Activated naive CD4-positive, alpha-beta T cell treated with anti-CD3 and anti-CD28 coated beads, Interleukin-2, amount 10 ng/mL, durations not matched to agents 7 days and 5 days (primary cell): Measurements from ENCODE around the gene ZNF423.

ENCODE experiments used
- CTCF ChIA-PET: fragments of 350-600 bp; sonication (Branson Sonifier 250); formaldehyde crosslinking; loops from one replicate; lab custom pipeline; 2021; ENCODE audit warnings: antibody characterized with exemption; lab: Charles Lee
- DNase-seq: peaks from one replicate; pipeline ENCODE4 v3.0.0-alpha.2; 2020
- H3K27ac Mint-ChIP-seq: one replicate; pipeline ENCODE4 v1.8.0; 2021; ENCODE audit warnings: mild to moderate bottlenecking, moderate library complexity, mixed read lengths
- H3K27me3 Mint-ChIP-seq: one replicate; pipeline ENCODE4 v1.8.0; 2021; ENCODE audit warnings: mild to moderate bottlenecking, mixed read lengths
- H3K36me3 Mint-ChIP-seq: one replicate; pipeline ENCODE4 v1.8.0; 2021; ENCODE audit warnings: mixed read lengths
- H3K4me1 Mint-ChIP-seq: one replicate; pipeline ENCODE4 v1.8.0; 2021; ENCODE audit warnings: mixed read lengths
- H3K4me3 Mint-ChIP-seq: one replicate; pipeline ENCODE4 v1.8.0; 2021; ENCODE audit warnings: mild to moderate bottlenecking, moderate library complexity, mixed read lengths
- H3K9me3 Mint-ChIP-seq: one replicate; pipeline ENCODE4 v1.8.0; 2021; ENCODE audit warnings: mixed read lengths

The ZNF423 gene

GRCh38 chr16:49594685-49595498, 261.0 kb downstream of the ZNF423 start:
- DNase-seq, result no peak

GRCh38 chr16:49594153-49594552, 261.8 kb downstream of the ZNF423 start:
- Mint-ChIP-seq H3K36me3 (no peaks in the 10 kb centered on the region), H3K4me1 (peaks cover 15% of the 10 kb centered on the region), H3K9me3 (no peaks in the 10 kb centered on the region), H3K4me3 (no peak overlapping the region), H3K27ac (no peak overlapping the region), H3K27me3 (peaks cover 26% of the 10 kb centered on the region)
- DNase-seq, result no peak
- CTCF ChIA-PET, result interaction anchor here (1.3 to 2.5 kb wide), 5 partner anchors 152 to 188 kb away, joined by 3 to 16 read pairs (median 4); no protein-coding TSS in a partner anchor

More at GRCh38 chr16:49594685-49595498, 261.0 kb downstream of the ZNF423 start:
- CTCF ChIA-PET, result interaction anchor here (1.2 kb wide), 1 partner anchor 187 kb away, joined by 3 read pairs; no protein-coding TSS in a partner anchor
- no peak overlapping the region for H3K27ac Mint-ChIP-seq
- no peaks in the 10 kb centered on the region for H3K9me3 Mint-ChIP-seq
- no peak overlapping the region for H3K4me3 Mint-ChIP-seq
- peaks cover 15% of the 10 kb centered on the region for H3K4me1 Mint-ChIP-seq
- H3K36me3 Mint-ChIP-seq, result no peaks in the 10 kb centered on the region
- H3K27me3 Mint-ChIP-seq, result peaks cover 26% of the 10 kb centered on the region

GRCh38 chr16:49593424-49594040, 262.4 kb downstream of the ZNF423 start:
- Mint-ChIP-seq H3K9me3 (no peaks in the 10 kb centered on the region), H3K36me3 (no peaks in the 10 kb centered on the region), H3K4me1 (peaks cover 15% of the 10 kb centered on the region), H3K4me3 (no peak overlapping the region), H3K27ac (no peak overlapping the region), H3K27me3 (peaks cover 31% of the 10 kb centered on the region)
- DNase-seq, result no peak
- CTCF ChIA-PET, result interaction anchor here (0.8 to 2.5 kb wide), 13 partner anchors 10 to 188 kb away, joined by 3 to 16 read pairs (median 4); no protein-coding TSS in a partner anchor

DNA sequence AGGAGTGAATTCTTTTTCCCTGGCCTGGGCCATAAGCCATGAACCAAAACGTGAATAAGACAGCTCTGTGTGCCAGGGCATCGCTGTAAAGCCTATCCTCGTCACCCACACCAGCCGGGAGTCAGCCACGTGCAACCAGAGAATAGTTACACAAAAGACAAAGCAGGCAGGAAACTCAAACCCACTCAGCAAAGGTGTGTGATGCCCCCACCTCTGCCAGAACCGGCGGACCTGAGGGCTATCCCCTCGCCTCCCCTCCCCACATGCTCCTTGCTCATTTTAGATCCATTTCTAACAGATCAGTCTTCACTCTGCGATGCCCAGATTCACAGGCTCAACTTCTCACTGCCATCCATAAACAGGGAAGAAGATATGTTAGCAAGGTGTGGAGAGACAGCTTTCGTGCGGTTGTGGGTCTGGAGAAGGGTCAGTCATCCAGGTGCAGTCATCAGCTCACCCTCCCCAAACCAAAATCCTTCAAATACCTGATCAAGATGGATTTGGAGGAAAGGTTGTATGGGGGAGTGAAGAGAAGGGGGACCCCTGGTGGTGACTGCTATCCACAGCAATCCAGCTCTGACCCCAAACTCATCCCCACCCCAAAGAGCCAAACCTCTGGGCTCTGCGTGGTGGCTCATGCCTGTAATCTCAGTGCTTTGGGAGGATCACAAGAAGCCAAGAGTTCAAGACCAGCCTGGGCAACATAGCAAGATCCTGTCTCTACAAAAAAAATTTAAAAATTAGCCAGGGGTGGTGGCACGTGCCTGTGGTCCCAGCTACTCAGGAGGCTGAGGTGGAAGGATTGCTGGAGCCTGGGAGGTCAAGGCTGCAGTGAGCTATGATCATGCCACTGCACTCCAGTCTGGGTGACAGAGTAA, 263.1 kb downstream of the ZNF423 start:
- Mint-ChIP-seq H3K9me3 (no peaks in the 10 kb centered on the region), H3K36me3 (no peaks in the 10 kb centered on the region), H3K4me1 (peaks cover 15% of the 10 kb centered on the region), H3K27ac (no peak overlapping the region), H3K4me3 (no peak overlapping the region), H3K27me3 (peaks cover 31% of the 10 kb centered on the region)
- DNase-seq, result peak; percentile 58
- CTCF ChIA-PET, result interaction anchor here (0.8 to 2.5 kb wide), 16 partner anchors 9 to 187 kb away, joined by 3 to 16 read pairs (median 4); no protein-coding TSS in a partner anchor

- Mint-ChIP-seq H3K27me3 (peaks cover 31% of the 10 kb centered on the region), H3K27ac (no peak overlapping the region), H3K4me1 (peaks cover 6% of the 10 kb centered on the region), H3K36me3 (no peaks in the 10 kb centered on the region), H3K9me3 (no peaks in the 10 kb centered on the region), H3K4me3 (no peak overlapping the region)
- CTCF ChIA-PET, result interaction anchor here (1.5 kb wide), 1 partner anchor 183 kb away, joined by 4 read pairs; no protein-coding TSS in a partner anchor
- no peak for DNase-seq
Observed at GRCh38 chr16:49590166-49590871, 265.6 kb downstream of the ZNF423 start.

DNA sequence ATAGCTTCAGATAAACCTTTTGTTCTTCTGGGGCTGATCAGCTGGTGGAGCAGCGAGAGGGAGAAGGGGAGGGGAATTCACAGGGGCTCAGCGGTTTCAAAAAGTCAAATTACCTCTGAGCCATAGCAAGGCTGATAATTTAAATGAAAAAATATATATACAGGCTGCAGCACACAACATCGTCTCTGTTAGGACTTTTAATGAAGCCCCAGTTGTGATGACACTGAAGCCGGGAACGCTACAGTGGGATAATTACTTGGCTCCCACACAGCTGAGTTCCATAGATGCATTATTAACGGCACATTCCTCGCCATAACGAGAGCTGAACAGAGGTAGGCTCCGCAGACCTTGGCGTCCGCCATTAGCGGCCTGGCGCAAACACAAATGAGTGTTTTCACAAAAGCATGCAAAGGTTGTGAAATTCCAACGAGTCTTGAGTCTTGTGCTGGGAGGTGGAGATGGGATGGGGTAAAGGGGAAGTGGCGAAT, 266.3 kb downstream of the ZNF423 start:
- Mint-ChIP-seq H3K27me3 (peaks cover 26% of the 10 kb centered on the region), H3K27ac (no peak overlapping the region), H3K4me3 (no peak overlapping the region), H3K4me1 (peaks cover 4% of the 10 kb centered on the region), H3K36me3 (no peaks in the 10 kb centered on the region), H3K9me3 (no peaks in the 10 kb centered on the region)
- no peak for DNase-seq
- CTCF ChIA-PET, result interaction anchor here (1.5 kb wide), 1 partner anchor 182 kb away, joined by 4 read pairs; no protein-coding TSS in a partner anchor

DNA sequence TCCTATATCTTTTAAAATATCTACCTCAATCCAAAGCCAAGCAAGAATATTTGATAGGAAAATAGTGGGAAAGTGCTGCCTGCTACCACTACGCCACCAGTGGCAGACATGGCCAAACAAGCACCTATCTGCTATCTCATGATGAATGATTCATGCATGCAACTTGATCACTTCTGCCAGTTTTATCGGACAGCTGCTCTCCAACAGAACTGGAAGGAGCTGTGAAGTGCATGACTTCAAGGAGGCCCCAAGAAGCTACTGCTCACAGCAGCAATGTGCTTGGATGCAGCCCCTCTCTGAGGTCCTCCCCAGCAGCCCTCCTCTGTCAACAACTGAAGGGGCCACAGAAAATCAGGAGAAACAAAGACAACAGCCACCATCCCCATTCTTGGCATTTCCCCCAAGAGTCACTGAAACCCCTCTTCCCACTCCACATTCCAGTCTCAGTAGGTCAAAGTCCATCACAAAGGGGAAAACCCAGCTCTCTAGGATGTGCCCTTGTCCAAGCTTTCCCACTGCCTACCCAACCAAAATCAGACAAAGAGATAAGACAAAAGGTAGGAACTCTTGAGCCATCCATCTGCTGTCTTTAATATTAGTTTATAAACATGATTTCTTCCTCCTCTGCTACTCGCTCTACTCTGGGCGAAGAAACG, 267.1 kb downstream of the ZNF423 start:
- H3K9me3 Mint-ChIP-seq, result no peaks in the 10 kb centered on the region
- H3K4me1 Mint-ChIP-seq, result peaks cover 4% of the 10 kb centered on the region
- DNase-seq, result no peak
- peaks cover 23% of the 10 kb centered on the region for H3K27me3 Mint-ChIP-seq
- CTCF ChIA-PET, result interaction anchor here (1.5 kb wide), 1 partner anchor 181 kb away, joined by 4 read pairs; no protein-coding TSS in a partner anchor
- no peak overlapping the region for H3K27ac Mint-ChIP-seq
- no peak overlapping the region for H3K4me3 Mint-ChIP-seq
- H3K36me3 Mint-ChIP-seq, result no peaks in the 10 kb centered on the region

GRCh38 chr16:49588026-49588425, 267.9 kb downstream of the ZNF423 start:
- no peaks in the 10 kb centered on the region for H3K9me3 Mint-ChIP-seq
- peaks cover 16% of the 10 kb centered on the region for H3K27me3 Mint-ChIP-seq
- DNase-seq, result no peak
- CTCF ChIA-PET, result interaction anchor here (1.0 kb wide), 1 partner anchor 180 kb away, joined by 3 read pairs; no protein-coding TSS in a partner anchor
- H3K4me3 Mint-ChIP-seq, result no peak overlapping the region
- H3K27ac Mint-ChIP-seq, result no peak overlapping the region
- H3K36me3 Mint-ChIP-seq, result no peaks in the 10 kb centered on the region
- H3K4me1 Mint-ChIP-seq, result peaks cover 4% of the 10 kb centered on the region

DNA sequence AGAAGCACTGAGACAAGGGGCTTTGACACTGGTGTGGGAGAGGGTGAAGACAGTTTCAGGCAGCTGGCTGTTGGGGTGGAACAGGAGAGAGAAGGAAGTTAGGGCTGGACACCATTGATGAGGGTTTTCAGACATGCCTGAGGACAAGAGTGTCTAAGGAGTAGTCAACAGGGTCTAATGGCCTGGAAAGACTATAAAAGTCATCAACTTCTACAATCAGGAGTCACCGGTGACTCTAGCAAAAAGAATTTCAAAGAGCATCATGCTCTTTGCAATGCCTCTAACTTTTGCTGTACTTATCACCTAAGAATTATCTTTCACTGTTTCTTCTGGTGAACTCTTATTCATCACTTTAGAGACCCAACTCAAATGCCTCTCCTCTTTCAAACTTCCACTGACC, 268.4 kb downstream of the ZNF423 start:
- no peaks in the 10 kb centered on the region for H3K9me3 Mint-ChIP-seq
- no peak overlapping the region for H3K4me3 Mint-ChIP-seq
- no peaks in the 10 kb centered on the region for H3K36me3 Mint-ChIP-seq
- no peak for DNase-seq
- H3K27me3 Mint-ChIP-seq, result peaks cover 11% of the 10 kb centered on the region
- H3K27ac Mint-ChIP-seq, result no peak overlapping the region
- peaks cover 4% of the 10 kb centered on the region for H3K4me1 Mint-ChIP-seq
- CTCF ChIA-PET, result interaction anchor here (1.0 kb wide), 1 partner anchor 180 kb away, joined by 3 read pairs; no protein-coding TSS in a partner anchor

- no peak for DNase-seq
- H3K4me1 Mint-ChIP-seq, result peaks cover 3% of the 10 kb centered on the region
- no peak overlapping the region for H3K27ac Mint-ChIP-seq
- CTCF ChIA-PET, result interaction anchor here (1.0 kb wide), 1 partner anchor 179 kb away, joined by 3 read pairs; no protein-coding TSS in a partner anchor
- H3K36me3 Mint-ChIP-seq, result no peaks in the 10 kb centered on the region
- H3K27me3 Mint-ChIP-seq, result peaks cover 9% of the 10 kb centered on the region
- H3K4me3 Mint-ChIP-seq, result no peak overlapping the region
- no peaks in the 10 kb centered on the region for H3K9me3 Mint-ChIP-seq
Observed at GRCh38 chr16:49586466-49587450, 269.2 kb downstream of the ZNF423 start.

DNA sequence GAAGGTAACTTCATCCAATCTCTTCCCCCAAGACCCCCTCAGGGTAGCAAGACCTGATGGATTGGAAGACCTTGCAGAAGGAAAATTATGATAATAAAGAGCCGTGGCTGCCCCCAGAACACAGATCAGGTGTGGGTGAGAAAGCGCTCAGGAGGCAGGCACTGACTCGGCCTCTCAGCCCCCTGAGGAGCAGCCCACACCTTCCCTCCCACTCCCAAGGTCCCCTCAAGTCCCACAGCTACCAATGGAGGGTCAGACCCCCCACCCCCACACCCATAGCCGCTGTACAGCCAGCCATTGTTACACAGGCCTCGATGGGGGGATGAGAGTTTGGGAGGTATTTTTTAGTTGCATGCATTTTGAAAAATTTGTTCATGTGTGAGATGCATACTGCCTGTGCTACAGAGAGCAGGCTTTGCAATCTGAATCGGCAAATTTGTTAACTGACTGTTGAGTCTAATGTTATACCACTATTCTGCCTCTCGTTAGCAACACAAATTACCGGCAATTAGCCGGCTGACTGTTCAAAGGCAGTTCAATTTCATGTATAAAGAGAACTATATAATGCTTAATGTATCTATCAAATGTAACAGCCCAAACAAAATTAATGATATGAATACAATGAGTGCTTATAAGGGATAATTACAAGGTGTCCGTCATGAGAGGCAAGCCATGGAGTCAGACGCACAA, 270.6 kb downstream of the ZNF423 start:
- no peak overlapping the region for H3K4me3 Mint-ChIP-seq
- no peaks in the 10 kb centered on the region for H3K9me3 Mint-ChIP-seq
- H3K36me3 Mint-ChIP-seq, result no peaks in the 10 kb centered on the region
- H3K4me1 Mint-ChIP-seq, result no peaks in the 10 kb centered on the region
- H3K27me3 Mint-ChIP-seq, result peaks cover 8% of the 10 kb centered on the region
- CTCF ChIA-PET, result no interaction called here
- H3K27ac Mint-ChIP-seq, result no peak overlapping the region
- no peak for DNase-seq
